Measurements from ENCODE around the gene FBP1. TPM values are rescaled to one million over a fixed set of nuclear protein-coding genes. Genes with fewer than 3 reads are reported as not detected.

Gene FBP1
- total and polyA plus RNA-seq, 10 of the 15 experiments (the other 5 are each of a cell fraction or from before 2014, with no cell fraction given), result 0.11 to 0.38 (median 0.15) TPM; not detected in 7

- no peak overlapping the region for H3K4me3 ChIP-seq
- BruUV-seq (replicated peaks), result no TSS peak
- no peak overlapping the region for H3K9ac ChIP-seq (ENCODE audit: control insufficient read depth, insufficient read depth, low read length)
- FAIRE-seq (peak; percentile 87), DNase-seq (ENCODE audit: low read depth, low spot score) (peak; percentile 17), ATAC-seq (peak; percentile 99)
- no peaks in the 10 kb centered on the region for H4K20me1 ChIP-seq (ENCODE audit: control insufficient read depth, insufficient read depth)
- in situ Hi-C loops (cut with MboI), result loop anchor here (5.0 to 25.0 kb wide), 3 partner anchors 236 to 1531 kb away; no protein-coding TSS in a partner anchor
- POLR2A ChIA-PET, result interaction anchor here (1.3 kb wide), 1 partner anchor 446 kb away, joined by 5 read pairs; no protein-coding TSS in a partner anchor
- H3K4me2 ChIP-seq (ENCODE audit: control insufficient read depth, insufficient read depth), result no peak overlapping the region
- H3K9me3 ChIP-seq (replicated peaks; ENCODE audit: control insufficient read depth, insufficient read depth, low read length), result no peaks in the 10 kb centered on the region
- TF ChIP-seq NKRF (conservative IDR thresholded peaks at IDR 0.05) (no peak), CTCF (IDR thresholded peaks at IDR 0.05 in 2 of 3, conservative IDR thresholded peaks at IDR 0.05 in 1 of 3; ENCODE audit: control insufficient read depth in 2 of 3, extremely low read depth in 1 of 3, insufficient read depth in 1 of 3, low read depth in 3 of 3, low read length in 3 of 3) (peak; percentile 65 to 82 (median 65); a peak in 5 of 6 replicates), RAD21 (IDR thresholded peaks at IDR 0.05; ENCODE audit: insufficient read depth, low read depth, low read length) (peak; percentile 79), PKNOX1 (IDR thresholded peaks at IDR 0.05) (no peak), MYB (IDR thresholded peaks at IDR 0.05; ENCODE audit: borderline replicate concordance, low read depth, low read length) (no peak), SRF (IDR thresholded peaks at IDR 0.05; ENCODE audit: low read depth in 2 of 2, low read length in 2 of 2) (no peak), BCL3 (IDR thresholded peaks at IDR 0.05; ENCODE audit: borderline replicate concordance, insufficient read depth, low read depth, low read length, poor library complexity, severe bottlenecking) (no peak), PAX5 (IDR thresholded peaks at IDR 0.05; ENCODE audit: borderline replicate concordance, low read depth, low read length) (no peak), SPI1 (IDR thresholded peaks at IDR 0.05; ENCODE audit: borderline replicate concordance, insufficient read depth, low read depth, low read length) (peak; percentile 13; the same call in 1 of the 2 replicates), RUNX3 (IDR thresholded peaks at IDR 0.05; ENCODE audit: low read length) (peak; percentile 79), NR2F1 (conservative IDR thresholded peaks at IDR 0.05) (no peak), IRF3 (IDR thresholded peaks at IDR 0.05) (no peak), SMARCA5 (IDR thresholded peaks at IDR 0.05) (0 out of 2 replicates have a peak, but pooled peaks have one; percentile 30), ATF3 (IDR thresholded peaks at IDR 0.05; ENCODE audit: borderline replicate concordance, extremely low read depth, low read depth, low read length) (no peak), SMC3 (IDR thresholded peaks at IDR 0.05; ENCODE audit: borderline replicate concordance, low read length) (peak; percentile 85)
- H3K79me2 ChIP-seq (ENCODE audit: control insufficient read depth, insufficient read depth, low read length), result no peaks in the 10 kb centered on the region
- H3K36me3 ChIP-seq (ENCODE audit: control insufficient read depth in 2 of 2, insufficient read depth in 2 of 2, low read length in 1 of 2), result no peaks in the 10 kb centered on the region
- H3K4me1 ChIP-seq (ENCODE audit: control insufficient read depth, insufficient read depth, low read length), result no peaks in the 10 kb centered on the region; the same call in 1 of the 2 replicates
- 2% methylated on average over 7 of the region's 7 CpGs for WGBS (ENCODE audit: insufficient coverage, insufficient replicate concordance, low lambda C conversion rate, missing lambda C conversion rate)
- RAD21 ChIA-PET (ENCODE audit: unreplicated experiment), result interaction anchor here (0.6 to 6.1 kb wide), 22 partner anchors 9 to 587 kb away, joined by 3 to 134 read pairs (median 4); partner anchors contain the start of gene AOPEP
- no peak overlapping the region for H3K27ac ChIP-seq (ENCODE audit: control insufficient read depth, insufficient read depth)
- SMC1A ChIA-PET (ENCODE audit: uncharacterized antibody, unreplicated experiment), result interaction anchor here (0.8 to 5.8 kb wide), 21 partner anchors 11 to 586 kb away, joined by 3 to 143 read pairs (median 5); no protein-coding TSS in a partner anchor
- intact Hi-C loops (cut with micrococcal nuclease; ENCODE audit: unreplicated experiment), result loop anchor here (1.0 to 10.0 kb wide), 6 partner anchors 101 to 1533 kb away; no protein-coding TSS in a partner anchor
- CTCF ChIA-PET, result interaction anchor here (0.6 to 11.9 kb wide), 55 partner anchors 9 to 1537 kb away, joined by 3 to 355 read pairs (median 4); partner anchors contain the start of gene AOPEP
- no peaks in the 10 kb centered on the region for H3K27me3 ChIP-seq (replicated peaks in 1 of 2; ENCODE audit: control insufficient read depth in 2 of 2, insufficient read depth in 2 of 2, low read length in 1 of 2)
- H2AFZ ChIP-seq (ENCODE audit: control insufficient read depth, low read depth, low read length), result peak overlapping the region; percentile 75
These were observed 42.2 kb upstream of the FBP1 start for GRCh38 chr9:94681508-94681907.

Data from GM12878 (cell line).